NCI-H345 (cell line): ENCODE measurements around the gene USP4.
"Not testable (repeated sequence)": the region's sequence is repeated elsewhere in the genome, so short reads cannot be mapped to it uniquely, and the experiment has no call there.

Source experiments
- DNase-seq: peaks from one replicate; lab custom pipeline; 2025; lab: John Stamatoyannopoulos, UW

The USP4 gene

DNA sequence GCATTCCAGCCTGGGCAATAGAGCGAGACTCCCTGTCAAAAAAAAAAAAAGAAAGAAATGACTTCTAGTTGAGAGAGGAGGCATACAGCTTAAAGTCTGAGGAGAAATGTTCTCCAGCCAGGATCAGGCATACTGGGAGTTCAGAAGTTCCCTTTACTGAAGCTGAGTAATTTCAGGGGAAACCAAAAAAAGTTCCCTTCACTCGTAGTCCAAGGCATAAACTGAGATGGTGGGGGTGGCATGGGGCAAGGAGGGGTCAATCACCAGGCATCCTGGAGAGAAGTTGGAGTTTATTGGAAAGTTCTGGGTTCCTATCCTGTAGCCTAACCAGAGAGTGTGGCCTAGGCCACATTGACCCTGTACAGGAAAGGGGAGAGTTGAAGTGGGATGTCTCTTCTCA, 12.4 kb upstream of the USP4 start:
- DNase-seq, result no peak

DNA sequence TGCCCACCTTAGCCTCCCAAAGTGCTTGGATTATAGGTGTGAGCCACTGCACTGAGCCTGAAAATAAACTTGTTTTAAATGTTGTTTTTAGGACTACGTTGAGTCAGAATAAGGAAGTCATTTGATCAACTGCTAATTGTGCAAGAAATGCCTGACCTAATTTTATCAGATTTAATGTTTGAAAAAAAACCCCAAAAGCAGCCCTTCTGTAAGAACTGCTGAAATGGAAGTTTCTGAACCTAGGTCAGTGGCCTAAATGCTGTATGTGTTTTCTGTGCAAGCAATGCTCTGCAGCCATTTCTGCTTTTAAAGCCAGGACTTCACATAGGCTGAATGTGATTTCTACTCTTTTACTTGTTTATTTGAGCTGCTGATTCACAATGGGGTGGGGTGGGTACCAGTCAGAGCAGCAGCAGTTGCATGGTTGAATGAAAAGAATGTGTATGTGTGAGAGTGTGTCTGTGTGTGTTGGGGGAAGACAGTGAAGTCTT, 11.7 kb upstream of the USP4 start:
- DNase-seq, result no peak

DNA sequence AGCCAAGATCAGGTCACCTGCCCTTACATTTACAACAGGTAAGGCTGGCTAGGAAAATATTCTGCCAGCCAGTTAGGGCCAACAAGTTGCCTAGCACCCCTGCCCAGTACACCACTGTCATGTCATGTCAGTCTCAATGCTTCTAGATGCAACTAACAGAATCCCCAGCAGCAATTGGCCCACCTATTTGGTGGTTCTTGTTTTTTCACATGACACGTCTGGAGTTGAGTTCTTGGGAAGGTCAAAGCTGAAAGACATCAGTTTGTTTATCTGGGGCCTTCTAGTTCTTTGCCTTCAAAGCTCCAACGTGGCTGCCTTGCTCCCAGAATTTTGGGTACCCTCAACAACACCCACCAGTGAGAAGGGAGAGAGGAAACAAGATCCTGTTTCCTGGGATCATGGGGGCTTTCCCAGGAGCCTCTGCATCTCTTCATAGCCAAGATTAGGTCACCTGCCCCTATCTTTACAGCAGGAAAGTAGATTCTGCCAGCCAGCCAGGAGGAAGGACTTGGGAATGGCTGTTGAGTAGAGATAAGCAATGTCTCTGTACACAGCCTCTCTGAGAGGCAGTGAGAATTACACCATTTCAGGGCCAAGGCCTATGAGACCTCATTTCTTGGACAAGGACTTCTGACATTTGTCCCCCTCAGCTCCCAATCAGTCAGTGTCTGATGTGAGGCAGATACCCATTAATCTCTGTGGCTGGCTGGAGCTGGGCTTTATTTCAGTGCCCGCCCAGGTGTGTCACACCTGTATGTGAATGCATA, 9.7 kb upstream of the USP4 start:
- DNase-seq, result no peak

DNA sequence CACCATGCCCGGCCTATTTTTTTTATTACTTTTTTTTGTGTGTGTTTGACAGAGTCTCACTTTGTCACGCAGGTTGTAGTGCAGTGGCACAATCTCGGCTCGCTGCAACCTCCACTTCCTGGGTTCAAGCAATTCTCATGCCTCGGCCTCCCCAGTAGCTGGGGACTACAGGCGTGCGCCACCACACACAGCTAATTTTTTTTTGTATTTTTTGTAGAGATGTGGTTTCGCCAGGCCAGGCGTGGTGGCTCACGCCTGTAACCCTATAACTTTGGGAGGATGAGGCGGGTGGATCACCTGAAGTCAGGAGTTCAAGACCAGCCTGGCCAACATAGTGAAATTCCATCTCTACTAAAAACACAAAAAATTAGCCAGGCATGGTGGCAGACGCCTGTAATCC, 8.5 kb upstream of the USP4 start:
- DNase-seq, result not testable (repeated sequence)

DNA sequence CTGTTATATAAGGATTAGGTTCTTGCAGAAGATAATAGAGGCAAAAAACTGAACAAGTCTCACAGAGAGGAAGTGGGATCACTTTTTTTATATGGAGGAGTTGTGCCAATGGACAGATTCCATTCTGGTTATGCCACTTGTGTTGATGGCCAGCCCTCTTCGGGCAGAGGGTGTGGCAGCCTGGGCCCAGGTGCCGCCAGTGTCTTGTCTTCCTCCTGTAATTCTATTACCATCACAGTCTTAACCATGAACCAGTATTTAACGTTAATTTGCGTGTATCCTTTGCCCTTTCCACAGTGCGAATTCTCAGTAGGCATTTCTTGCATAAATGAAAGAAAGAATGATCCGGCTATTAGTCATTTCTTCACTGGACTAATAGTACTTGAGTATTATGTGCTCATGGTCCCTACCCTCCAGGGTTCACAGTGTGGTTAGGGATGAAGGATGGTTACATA, 7.0 kb upstream of the USP4 start:
- no peak for DNase-seq

DNA sequence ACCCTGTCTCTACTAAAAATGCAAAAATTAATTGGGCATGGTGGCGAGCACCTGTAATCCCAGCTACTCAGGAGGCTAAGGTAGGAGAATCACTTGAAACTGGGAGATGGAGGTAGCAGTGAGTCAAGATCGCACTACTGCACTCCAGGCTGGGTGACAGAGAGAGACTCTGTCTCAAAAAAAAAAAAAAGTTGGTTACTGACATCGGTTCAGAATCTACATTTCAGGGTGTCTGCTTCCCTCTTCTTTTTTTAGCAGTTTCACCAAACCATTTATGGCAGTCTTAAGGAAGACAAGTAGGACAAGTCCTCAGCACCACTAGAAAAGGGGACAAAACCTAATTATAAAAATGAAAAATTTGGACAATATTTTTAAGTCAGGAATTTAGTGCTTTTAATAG, 3.3 kb upstream of the USP4 start:
- no peak for DNase-seq

DNA sequence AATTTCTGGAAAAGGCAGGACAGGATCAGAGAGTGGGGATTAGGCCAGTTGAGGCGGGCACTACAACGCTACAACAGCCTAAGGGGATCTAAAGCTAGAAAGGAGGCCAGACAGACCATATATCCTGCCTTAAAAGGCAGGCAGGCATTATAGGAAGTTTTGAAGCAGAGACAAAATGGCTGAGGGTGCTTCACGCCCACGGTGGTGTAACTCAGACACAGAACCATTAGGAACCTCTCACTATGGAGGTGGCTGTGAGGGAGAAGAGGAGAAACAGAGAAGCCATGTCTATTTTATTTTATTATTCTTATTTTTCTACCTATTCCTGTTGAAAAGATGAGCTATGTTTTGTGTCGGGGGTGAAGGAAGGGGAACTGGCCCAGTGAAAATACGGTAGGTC, 2.1 kb upstream of the USP4 start:
- no peak for DNase-seq

DNA sequence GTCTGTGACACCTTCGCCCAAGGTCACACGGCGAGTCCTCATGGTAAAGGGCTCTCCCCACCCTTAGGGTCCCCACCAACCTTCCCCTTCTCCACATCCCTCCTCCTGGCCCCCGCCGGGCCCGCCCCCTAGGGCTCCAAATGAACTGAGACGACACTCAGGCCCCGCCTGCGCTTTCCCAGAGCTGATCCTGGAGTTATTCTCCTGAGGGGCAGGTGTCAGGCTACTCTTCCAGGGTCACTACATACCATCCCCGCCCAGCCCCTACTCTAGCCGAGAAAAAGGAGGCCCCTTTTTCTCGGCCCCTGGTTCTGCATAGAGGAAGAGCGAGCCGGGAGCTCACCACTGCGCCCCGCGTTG, 292 bp downstream of the USP4 start:
- no peak for DNase-seq

DNA sequence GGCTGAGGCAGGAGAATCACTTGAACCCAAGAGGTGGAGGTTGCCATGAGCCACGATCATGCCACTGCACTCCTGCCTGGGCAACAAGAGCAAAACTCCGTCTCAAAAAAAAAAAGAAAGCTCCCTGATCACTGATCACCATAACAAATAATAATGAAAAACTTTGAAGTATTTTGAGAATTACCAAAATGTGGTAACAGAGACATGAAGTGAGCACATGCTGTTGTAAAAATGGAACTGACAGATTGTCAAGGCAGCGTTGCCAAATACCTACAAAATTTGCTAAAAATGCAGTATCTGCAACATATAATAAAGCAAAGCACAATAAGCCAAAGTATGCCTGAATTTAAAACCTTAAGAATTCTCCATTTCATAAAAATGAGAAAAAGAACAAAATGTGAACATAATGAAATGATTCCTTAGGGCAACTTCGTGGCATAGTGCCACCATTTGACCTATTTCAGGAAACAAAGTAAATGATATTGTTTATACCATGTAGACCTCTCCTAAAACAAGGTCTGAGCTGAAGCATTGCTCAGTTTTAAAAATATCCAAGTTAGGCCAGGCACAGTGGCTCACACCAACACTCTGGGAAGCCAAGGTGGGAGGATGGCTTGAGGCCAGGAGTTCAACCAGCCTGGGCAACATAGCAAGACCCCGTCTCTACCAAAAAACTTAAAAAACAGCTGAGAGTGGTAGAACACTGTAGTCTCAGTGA, 5.8 kb downstream of the USP4 start:
- no peak for DNase-seq

DNA sequence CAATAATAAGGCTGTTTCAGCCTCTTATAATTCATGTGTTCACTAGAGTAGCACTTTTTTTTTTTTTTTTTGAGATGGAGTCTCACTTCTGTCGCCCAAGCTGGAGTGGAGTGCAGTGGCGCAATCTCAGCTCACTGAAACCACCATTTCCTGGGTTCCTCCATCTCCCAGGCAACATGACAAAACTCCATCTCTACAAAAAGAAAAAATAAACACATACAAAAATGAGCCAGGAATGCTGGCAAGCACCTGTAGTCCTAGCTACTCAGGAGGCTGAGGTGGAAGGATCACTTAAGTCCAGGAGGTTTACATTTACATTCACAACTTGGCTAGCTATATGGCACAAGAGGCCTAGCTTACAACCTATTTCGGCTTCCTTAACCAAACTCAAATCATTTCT, 6.8 kb downstream of the USP4 start:
- DNase-seq, result no peak

DNA sequence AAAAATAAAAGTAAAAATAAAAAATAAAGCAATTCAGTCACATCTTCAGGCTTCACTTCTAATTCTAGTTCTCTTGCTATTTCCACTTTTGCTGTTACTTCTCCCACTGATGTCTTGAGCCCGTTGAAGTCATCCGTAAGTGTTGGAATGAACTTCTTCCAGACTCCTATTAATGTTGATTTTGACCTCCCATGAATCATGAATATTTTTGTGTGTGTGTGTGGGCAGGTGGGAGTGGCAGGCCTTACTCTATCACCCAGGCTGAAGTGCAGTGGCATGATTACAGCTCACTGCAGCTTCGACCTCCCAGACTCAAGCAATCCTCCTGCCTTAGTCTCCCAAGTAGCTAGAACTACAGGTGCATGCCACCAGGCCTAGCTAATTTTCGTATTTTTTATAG, 10.7 kb downstream of the USP4 start:
- DNase-seq, result no peak

DNA sequence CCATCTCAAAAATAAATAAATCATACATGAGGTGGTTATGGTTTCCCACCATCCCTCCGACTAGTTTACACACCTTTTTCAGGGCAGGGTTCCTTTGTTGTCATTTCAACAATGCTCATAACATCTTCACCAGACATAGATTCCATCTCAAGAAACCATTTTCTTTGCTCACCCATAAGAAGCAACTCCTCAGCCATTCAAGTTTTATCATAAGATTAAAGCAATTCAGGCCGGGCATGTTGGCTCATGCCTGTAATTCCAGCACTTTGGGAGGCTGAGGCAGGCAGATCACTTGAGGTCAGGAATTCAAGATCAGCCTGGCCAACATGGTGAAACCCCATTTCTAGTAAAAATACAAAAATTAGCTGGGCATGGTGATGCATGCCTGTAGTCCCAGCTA, 11.5 kb downstream of the USP4 start:
- not testable (repeated sequence) for DNase-seq

DNA sequence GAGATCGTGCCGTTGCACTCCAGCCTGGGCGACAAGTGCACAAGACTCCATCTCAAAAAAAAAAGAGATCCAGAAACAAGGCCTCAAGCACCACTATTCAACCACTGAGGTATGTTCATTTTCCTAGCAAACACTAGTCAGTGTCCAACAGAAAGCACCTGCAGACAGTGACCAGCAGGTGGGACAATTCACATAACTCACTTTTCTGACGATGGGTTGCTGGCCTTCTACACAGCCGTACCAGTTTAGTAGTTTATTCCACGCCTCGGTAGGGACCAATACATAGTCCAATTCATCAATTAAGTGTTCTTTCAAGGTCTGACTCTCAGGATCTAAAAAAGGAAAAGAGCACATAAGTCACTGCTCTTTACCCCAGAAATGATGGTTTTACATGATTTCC, 12.4 kb downstream of the USP4 start:
- no peak for DNase-seq

DNA sequence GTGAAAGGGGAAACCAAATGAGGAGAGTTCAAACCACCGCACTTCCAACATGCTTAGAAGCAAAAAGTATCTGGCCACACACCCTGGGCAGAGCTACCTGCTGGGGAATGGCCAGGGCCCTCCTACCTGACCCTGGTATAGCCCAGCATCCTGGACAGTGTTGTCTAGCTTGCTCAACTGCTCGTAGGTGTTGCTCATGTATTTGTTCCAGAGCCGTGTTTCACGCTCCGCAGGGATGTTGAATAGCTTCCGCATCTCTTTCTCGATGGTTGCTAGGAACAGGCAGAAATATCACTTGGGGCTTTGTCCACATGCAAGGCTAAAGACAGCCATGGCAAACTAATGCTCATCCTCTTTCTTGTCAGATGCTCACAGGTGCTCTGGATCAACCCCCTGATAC, 15.1 kb downstream of the USP4 start:
- no peak for DNase-seq

DNA sequence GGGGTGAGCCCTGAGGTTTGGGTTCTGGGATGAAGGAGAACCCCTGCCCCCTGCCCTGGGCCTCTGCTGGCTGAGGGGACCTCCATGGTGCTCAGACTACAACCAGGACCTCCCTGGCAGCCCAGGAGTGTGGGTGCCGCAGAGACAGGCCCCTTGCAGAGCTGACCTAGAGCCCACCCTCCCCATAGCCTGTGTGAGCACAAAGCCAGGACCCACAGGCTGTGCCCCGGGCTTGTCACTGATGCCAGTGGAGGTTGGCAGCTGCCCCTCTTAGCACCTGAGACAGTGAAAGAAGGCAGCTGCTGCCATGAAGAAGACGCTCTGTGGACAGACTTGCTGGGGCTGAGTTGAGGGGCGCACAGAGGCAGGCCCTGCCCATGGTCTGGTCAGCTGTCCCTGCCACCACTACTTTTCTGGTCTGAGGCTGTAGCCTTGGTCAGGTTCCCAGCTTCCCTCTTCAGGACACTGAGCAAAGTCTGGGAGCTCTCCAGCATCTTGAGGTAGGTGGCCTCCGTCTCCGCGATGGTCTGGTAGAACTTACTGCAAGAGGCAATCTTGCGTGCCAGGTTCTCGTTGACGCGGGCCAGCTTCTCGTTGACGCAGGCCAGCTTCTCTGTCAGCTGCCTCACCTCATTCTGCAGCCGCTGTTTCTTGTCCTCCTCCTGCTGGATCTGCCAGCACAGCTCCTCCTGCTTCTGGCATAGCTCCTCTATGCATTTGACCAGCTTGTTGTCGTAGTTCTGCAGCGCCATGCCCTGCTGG, 23.0 kb downstream of the USP4 start:
- no peak for DNase-seq

DNA sequence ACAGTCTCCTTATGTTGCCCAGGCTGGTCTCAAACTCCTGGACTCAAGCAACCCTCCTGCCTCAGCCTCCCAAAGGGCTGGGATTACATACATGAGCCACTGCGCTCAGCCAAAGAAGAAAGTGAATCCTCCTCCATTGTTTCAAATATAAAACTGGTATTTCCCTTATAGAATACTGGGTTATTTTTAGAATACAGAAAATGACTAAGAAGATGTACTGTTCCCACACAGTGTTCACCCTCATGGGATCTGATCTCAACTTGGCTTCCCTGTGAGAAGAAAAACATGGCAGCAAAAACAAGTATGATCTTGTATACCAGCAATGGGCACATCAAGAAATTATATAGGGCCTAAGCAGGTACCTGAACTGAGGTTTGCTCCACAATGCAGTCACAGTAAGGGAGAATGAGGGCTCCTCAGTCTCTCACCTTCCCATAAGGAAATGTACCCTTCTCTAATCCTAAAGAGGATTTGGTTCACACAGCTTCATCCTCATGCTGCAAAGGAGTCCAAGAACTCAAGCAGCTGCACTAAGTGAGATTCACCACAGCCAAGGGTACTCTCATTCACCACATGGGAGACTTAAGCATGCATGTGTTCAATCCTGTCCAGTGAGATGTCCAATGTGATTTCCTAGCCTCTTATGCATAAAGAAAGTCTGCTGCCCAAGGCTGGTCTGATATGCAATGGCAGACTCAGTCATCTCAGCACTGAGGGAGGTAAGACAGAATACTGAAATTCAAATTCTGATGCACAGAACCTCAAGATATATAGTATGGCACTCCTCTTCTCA, 25.8 kb downstream of the USP4 start:
- no peak for DNase-seq

DNA sequence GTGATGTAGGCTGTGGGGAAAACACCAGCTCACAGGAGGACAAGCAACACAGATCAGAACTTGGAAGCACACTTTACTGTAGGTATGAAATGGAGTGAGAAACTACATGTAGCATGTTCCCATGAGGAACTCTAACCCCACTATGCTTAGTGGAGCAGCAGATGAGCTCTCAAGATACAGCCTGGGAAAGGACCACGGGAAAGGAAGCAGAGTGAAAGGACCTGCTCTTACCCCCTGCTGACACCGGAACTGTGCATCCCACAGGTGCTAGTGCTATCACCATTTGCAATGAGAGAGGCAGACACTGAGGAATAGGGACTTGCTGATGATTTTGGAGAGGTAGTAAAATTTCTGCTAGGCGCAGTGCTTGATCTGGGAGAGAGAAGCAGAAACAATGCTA, 28.6 kb downstream of the USP4 start:
- no peak for DNase-seq

DNA sequence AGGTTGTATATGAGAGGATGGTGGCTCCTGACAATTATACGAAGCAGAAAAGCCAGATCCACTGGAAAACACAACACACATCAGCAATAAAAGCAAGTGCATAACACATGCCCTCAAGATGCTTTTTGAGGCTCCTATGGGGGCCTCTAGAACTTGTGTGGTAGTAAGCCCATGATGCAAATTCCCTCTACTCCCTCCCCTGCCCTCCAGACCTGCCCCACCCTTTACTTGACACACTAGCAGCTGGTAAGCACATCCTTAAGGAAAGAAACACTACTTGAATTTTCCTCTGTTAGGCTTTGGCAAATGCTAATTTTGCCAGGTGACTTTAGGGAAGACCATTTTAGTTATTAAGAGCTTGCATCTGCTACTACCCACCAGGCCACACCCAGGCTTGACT, 29.2 kb downstream of the USP4 start:
- DNase-seq, result no peak

DNA sequence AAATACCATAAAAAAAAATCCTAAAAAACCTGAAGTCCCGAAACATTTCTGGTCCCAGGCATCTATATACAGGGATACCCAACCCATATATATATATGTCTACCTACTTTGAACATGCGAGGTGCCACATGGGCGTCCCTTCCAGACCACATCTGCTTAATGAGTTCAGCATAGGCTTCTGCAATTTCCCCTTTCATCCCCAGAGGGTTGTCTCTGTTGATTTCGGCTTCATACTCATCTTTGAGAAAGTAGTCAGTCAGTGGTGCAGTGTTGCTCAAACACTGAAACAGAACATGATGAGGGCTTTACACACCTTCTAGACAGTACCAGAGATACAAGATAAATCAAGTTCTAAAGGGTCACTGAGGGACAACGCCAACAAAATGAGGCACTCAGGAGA, 34.2 kb downstream of the USP4 start:
- no peak for DNase-seq

DNA sequence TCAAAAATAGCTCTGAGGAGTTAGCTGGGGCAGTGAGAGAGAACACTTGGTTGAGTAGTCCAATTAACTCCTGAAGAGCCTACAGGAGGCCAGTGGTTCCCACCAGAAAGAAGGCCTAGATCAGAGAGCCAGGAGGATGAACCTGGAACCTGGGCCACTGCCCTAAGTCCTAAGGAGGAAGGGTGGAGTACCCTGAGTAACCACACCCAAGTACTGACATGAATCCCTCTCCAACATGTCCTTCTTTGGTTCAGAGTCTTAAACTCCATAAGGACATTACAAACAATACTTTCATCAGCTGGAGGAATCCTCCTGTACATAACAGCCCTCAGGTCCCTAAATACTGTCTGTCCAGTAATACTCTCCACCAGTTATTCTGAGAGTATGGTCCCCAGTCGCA, 37.2 kb downstream of the USP4 start:
- DNase-seq, result no peak

DNA sequence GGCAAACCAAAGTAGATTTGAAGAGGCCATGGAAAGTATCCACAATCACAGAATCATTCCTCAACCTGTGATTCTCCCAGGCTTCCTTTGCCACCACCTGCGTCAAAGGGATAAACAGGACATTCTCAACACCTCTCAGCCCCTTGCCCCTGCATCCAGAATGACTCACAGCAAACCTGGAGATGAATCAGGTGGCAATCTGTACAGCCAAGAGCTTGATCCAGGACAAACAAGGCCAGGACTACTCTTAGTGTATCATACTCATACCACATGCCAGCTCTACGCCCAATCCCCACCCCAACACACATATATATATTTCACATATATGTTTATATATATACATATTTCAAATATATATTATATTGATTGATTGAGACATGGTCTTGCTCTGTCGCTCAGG, 39.3 kb downstream of the USP4 start:
- DNase-seq, result no peak

DNA sequence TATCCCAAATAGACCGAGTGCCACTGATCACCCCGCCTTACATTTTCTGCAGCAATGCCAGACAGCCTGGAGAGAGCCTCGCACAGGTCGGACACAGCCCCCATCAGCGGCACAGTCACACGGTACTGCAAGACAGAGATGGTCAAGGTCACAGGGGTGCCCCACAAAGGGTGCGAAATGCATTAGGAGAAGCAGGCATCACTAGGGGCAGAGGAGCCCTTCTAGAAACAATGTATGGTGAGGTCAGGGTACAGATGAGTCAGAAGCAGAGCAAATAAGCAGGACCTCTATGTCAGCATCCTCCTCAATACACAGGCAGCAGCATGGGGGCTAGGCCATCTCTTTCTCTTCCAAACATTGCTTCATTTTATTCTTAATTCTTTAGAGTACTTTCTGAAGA, 41.3 kb downstream of the USP4 start:
- DNase-seq, result no peak
